Esophagus muscularis mucosa (tissue), 3 donors: ENCODE results near the gene OXCT2.

ENCODE experiments used
- CTCF ChIP-seq, 3 experiments: fragments of 200-600 bp in 2 of 3; fragments of 450-650 bp in 1 of 3; sonication (generic) in 2 of 3; IDR thresholded peaks; one replicate each; pipeline ENCODE4 v1.5.1; 2017 to 2019; ENCODE audit warnings: antibody characterized with exemption in 3 of 3, mild to moderate bottlenecking in 2 of 3, moderate library complexity in 1 of 3
- EP300 ChIP-seq: sonication (generic); formaldehyde crosslinking; IDR thresholded peaks from one replicate; pipeline ENCODE4 v1.6.1; 2017; ENCODE audit warnings: antibody characterized with exemption

DNA sequence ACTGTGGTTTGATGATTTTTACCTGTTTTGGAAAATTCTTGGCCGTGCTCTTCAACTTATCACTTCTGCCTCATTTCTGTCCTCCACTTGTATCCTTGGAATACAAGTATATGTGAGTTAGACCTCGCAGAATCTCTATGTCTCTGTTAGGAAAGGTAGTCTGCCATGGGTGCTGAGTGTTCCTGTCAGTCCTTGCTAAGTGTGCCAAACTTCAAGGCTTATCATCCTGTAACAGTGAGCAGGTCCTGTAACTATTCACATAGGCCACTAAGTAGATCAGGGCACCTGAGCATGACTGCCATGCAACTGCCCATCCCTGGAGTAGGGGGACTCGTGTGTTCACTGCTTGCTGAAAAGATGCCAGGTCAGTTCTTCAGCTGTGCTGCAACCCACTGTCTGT, 41.8 kb upstream of the OXCT2 start:
- TF ChIP-seq CTCF (IDR thresholded peaks at IDR 0.05) (no peak), EP300 (no peak)
